Spleen (tissue), 11 donors: ENCODE data around the gene MARCHF9. TPM values are rescaled to one million over a fixed set of nuclear protein-coding genes. Genes with fewer than 3 reads are reported as not detected.

Experiments
- DNase-seq: peaks from one replicate; pipeline ENCODE4 v3.0.0-alpha.2; 2020
- H3K27ac ChIP-seq, 8 donors: fragments of 200-600 bp; sonication (generic) in 7 of 8; 1 replicate in 4 of 8; 2 replicates in 4 of 8; pipeline versions ENCODE4 v1.5.0 to v1.8.0; 2016 to 2021; ENCODE audit warnings: inconsistent platforms in 4 of 8, mild to moderate bottlenecking in 4 of 8, moderate library complexity in 1 of 8
- H3K27me3 ChIP-seq, 7 donors: fragments of 200-600 bp; sonication (generic) in 6 of 7; replicated peaks in 1 of 7; 1 replicate in 4 of 7; 2 replicates in 3 of 7; pipeline versions ENCODE4 v1.5.0 to v1.8.0; 2016 to 2021; ENCODE audit warnings: inconsistent platforms in 3 of 7, mild to moderate bottlenecking in 1 of 7
- H3K36me3 ChIP-seq, 6 donors: fragments of 200-600 bp; sonication (generic) in 5 of 6; 1 replicate in 4 of 6; 2 replicates in 2 of 6; pipeline versions ENCODE4 v1.5.0 to v1.8.0; 2016 to 2021; ENCODE audit warnings: inconsistent platforms in 2 of 6
- H3K4me1 ChIP-seq, 6 donors: fragments of 200-600 bp; sonication (generic) in 5 of 6; 1 replicate in 3 of 6; 2 replicates in 3 of 6; pipeline versions ENCODE4 v1.5.0 to v1.8.0; 2016 to 2021; ENCODE audit warnings: inconsistent platforms in 3 of 6
- H3K4me3 ChIP-seq, 8 donors: fragments of 200-600 bp; sonication (generic) in 7 of 8; 1 replicate in 4 of 8; 2 replicates in 4 of 8; pipeline versions ENCODE4 v1.5.0 to v1.8.0; 2016 to 2021; ENCODE audit warnings: inconsistent platforms in 4 of 8, mild to moderate bottlenecking in 4 of 8, moderate library complexity in 2 of 8
- H3K9me3 ChIP-seq, 8 donors: fragments of 200-600 bp; sonication (generic) in 7 of 8; 1 replicate in 4 of 8; 2 replicates in 4 of 8; pipeline versions ENCODE4 v1.5.0 to v1.8.0; 2016 to 2021; ENCODE audit warnings: inconsistent platforms in 4 of 8
- CTCF ChIP-seq, 11 experiments: fragments of 200-600 bp in 7 of 11; fragments of 450-650 bp in 4 of 11; sonication (generic) in 4 of 11; IDR thresholded peaks in 8 of 11; conservative IDR thresholded peaks in 3 of 11; 1 replicate in 7 of 11; 2 replicates in 4 of 11; pipeline versions ENCODE4 v1.4.0 to v1.8.0; 2016 to 2021; ENCODE audit warnings: antibody characterized with exemption in 11 of 11, inconsistent platforms in 4 of 11, mild to moderate bottlenecking in 1 of 11
- POLR2A ChIP-seq, 3 donors: fragments of 450-650 bp; IDR thresholded peaks; one replicate each; pipeline ENCODE4 v1.5.1; 2017; ENCODE audit warnings: antibody characterized with exemption in 3 of 3, mild to moderate bottlenecking in 1 of 3
- POLR2AphosphoS5 ChIP-seq, 3 donors: sonication (generic); formaldehyde crosslinking; IDR thresholded peaks; one replicate each; pipeline ENCODE4 v1.5.1; 2017; ENCODE audit warnings: antibody characterized with exemption in 3 of 3
- WGBS, 5 donors: extraction: QIAGEN DNeasy Blood & Tissue Kit in 3 of 5; methylation state at CpG; one replicate each; pipeline versions ENCODE4 v1.1.5 to v1.1.7; 2013 to 2018; 5-methylcytosine and 5-hydroxymethylcytosine counted together
- intact Hi-C: fragments of 100-400 bp; cut with DNase I; formaldehyde crosslinking; loops from one replicate; pipeline ENCODE4 v1.15.0; 2023; ENCODE audit warnings: low total_unique reads
- polyA plus RNA-seq, 3 donors: library from polyadenylated mRNA; stranded (reverse); fragments of 200-250 nt; gene quantifications; one replicate each; pipeline ENCODE4 v1.2.1, GENCODE V29; 2013
- total RNA-seq, 7 donors: library from RNA; depleted of rRNA in 3 of 7; stranded (reverse); fragments of >200 nt in 3 of 7; fragmentation: NEBNext Ultra II Directional in 4 of 7; extraction: Animal tissue kit (Norgen Biotek cat#: 25700) in 4 of 7; gene quantifications; one replicate each; pipeline versions ENCODE4 v1.1.0 to v1.2.1, GENCODE V29; 2016 to 2021
- donor health status: healthy with polysubstance abuse.
- donor health status: DM: no; HTN: no; CAD: no; lungs with moderate emphysema.
- donor health status: DM: no; HTN: no; CAD: no.
- donor health status: Bipolar disorder and iron deficiency.
- donor health status: healthy.
- donor health status: DM: no; HTN: no; CAD: no.
- donor health status: DM: yes; HTN: yes; CAD: no.

MARCHF9 gene
- total and polyA plus RNA-seq, 10 donors, result 17.2 to 49.0 (median 27.1) TPM

- Histone ChIP-seq H3K27me3 (no peaks in the 10 kb centered on the region), H3K4me3 (no peak overlapping the region), H3K27ac (no peak overlapping the region), H3K4me1 (peaks cover 0 to 24% (median 7%) of the 10 kb centered on the region in 6 donors), H3K36me3 (peaks cover 0 to 67% (median 54%) of the 10 kb centered on the region in 6 donors), H3K9me3 (no peaks in the 10 kb centered on the region)
- intact Hi-C loops, result no loop called here
- 70 to 84% (median 80%) methylated on average over 7 to 11 of the region's 11 CpGs for WGBS, 5 donors
- no peak for DNase-seq
- TF ChIP-seq CTCF (IDR thresholded peaks at IDR 0.05 in 8 of 11, conservative IDR thresholded peaks at IDR 0.05 in 3 of 11), result no peak
- TF ChIP-seq POLR2AphosphoS5 (IDR thresholded peaks at IDR 0.05), result peak in 1 of 3 donors; percentile 16
- TF ChIP-seq POLR2A (IDR thresholded peaks at IDR 0.05), result no peak
Observed at GRCh38 chr12:57724936-57725740, 29.8 kb upstream of the MARCHF9 start.

GRCh38 chr12:57725851-57726150, 29.1 kb upstream of the MARCHF9 start:
- WGBS, 5 donors, result 60 to 72% (median 62%) methylated on average over 7 to 10 of the region's 10 CpGs
- H3K27me3 ChIP-seq, result no peaks in the 10 kb centered on the region
- peak overlapping the region in 7 of 8 donors; percentile 42 to 76 (median 48) for H3K4me3 ChIP-seq
- H3K9me3 ChIP-seq, result no peaks in the 10 kb centered on the region
- no peak for TF ChIP-seq POLR2A (IDR thresholded peaks at IDR 0.05)
- peaks cover 0 to 24% (median 7%) of the 10 kb centered on the region in 6 donors for H3K4me1 ChIP-seq
- peak overlapping the region in 5 of 8 donors; percentile 51 to 79 (median 67) for H3K27ac ChIP-seq
- peaks cover 0 to 67% (median 53%) of the 10 kb centered on the region in 6 donors for H3K36me3 ChIP-seq
- intact Hi-C loops, result no loop called here
- no peak for DNase-seq

GRCh38 chr12:57726151-57726883, 28.6 kb upstream of the MARCHF9 start:
- Histone ChIP-seq H3K27me3 (no peaks in the 10 kb centered on the region), H3K4me3 (peak overlapping the region; percentile 42 to 76 (median 48)), H3K4me1 (peaks cover 0 to 24% (median 7%) of the 10 kb centered on the region in 6 donors), H3K27ac (peak overlapping the region in 7 of 8 donors; percentile 22 to 79 (median 62)), H3K36me3 (peaks cover 0 to 67% (median 54%) of the 10 kb centered on the region in 6 donors), H3K9me3 (no peaks in the 10 kb centered on the region)
- intact Hi-C loops, result no loop called here
- WGBS, 5 donors, result 37 to 82% (median 66%) methylated on average over 50 to 79 of the region's 79 CpGs
- peak; percentile 87 for DNase-seq
- peak; percentile 24 to 71 (median 58) for TF ChIP-seq CTCF (IDR thresholded peaks at IDR 0.05 in 8 of 11, conservative IDR thresholded peaks at IDR 0.05 in 3 of 11)
- TF ChIP-seq POLR2AphosphoS5 (IDR thresholded peaks at IDR 0.05), result peak; percentile 27 to 53 (median 28)
- TF ChIP-seq POLR2A (IDR thresholded peaks at IDR 0.05), result no peak

GRCh38 chr12:57726884-57727757, 27.8 kb upstream of the MARCHF9 start:
- Histone ChIP-seq H3K4me1 (peaks cover 0 to 24% (median 7%) of the 10 kb centered on the region in 6 donors), H3K4me3 (peak overlapping the region; percentile 42 to 76 (median 48)), H3K9me3 (no peaks in the 10 kb centered on the region), H3K27ac (peak overlapping the region in 6 of 8 donors; percentile 51 to 79 (median 64)), H3K27me3 (no peaks in the 10 kb centered on the region), H3K36me3 (peaks cover 0 to 67% (median 53%) of the 10 kb centered on the region in 6 donors)
- intact Hi-C loops, result no loop called here
- no peak for DNase-seq
- TF ChIP-seq POLR2AphosphoS5 (IDR thresholded peaks at IDR 0.05) (peak; percentile 24 to 74 (median 27)), CTCF (IDR thresholded peaks at IDR 0.05 in 8 of 11, conservative IDR thresholded peaks at IDR 0.05 in 3 of 11) (peak in 3 of 11 experiments; percentile 21 to 32 (median 27)), POLR2A (IDR thresholded peaks at IDR 0.05) (no peak)
- WGBS, 5 donors, result 65 to 79% (median 68%) methylated on average over 60 to 76 of the region's 76 CpGs
